ENCODE results near the gene TNFRSF1A. TPM values are rescaled to one million over a fixed set of nuclear protein-coding genes. Genes with fewer than 3 reads are reported as not detected.

TNFRSF1A gene
- total and polyA plus RNA-seq, 9 of the 15 experiments (the other 6 are each of a cell fraction or from before 2014, with no cell fraction given), result 0.76 to 43.5 (median 30.0) TPM

DNA sequence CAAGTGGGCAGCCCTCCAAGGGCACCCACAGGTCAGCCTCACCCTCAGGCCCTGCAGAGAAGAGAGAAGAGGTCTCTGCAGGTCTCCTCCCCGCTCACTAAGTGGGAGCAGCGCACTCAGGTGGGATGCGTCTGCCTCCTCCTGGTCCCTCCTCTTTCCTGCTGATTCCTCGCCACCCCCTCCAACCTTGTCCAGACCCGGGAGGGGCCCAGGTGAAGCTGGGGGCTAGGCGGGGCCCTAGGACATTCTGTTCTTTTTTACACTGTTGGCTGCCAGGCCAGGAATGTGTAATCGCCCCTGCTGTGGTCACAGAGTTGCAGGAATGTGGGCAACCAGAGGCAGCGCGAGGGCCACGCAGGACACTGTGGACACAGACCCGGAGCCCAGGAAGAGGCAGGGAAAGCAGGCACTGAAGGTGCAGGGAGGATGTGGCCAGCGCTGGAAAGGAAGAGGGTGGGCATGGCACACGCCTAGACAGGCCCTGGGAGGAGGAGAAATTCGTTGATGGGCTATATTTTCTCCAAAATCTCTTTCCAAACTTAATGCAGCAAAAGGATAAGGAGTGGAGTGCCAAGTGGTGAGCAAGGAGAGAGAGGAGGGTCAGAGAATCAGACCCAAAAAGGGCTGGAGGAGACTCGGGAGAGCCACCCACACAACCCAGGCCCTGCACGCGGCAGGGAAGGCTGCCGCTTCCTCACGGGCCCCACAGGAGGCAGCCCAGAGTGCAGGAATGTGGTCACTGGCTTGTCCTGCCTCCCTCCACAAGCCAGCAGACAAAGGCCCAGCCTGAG is 34.4 kb upstream of the TNFRSF1A start (continued):
- no peak for TF ChIP-seq HDAC2 (IDR thresholded peaks at IDR 0.05)

DNA sequence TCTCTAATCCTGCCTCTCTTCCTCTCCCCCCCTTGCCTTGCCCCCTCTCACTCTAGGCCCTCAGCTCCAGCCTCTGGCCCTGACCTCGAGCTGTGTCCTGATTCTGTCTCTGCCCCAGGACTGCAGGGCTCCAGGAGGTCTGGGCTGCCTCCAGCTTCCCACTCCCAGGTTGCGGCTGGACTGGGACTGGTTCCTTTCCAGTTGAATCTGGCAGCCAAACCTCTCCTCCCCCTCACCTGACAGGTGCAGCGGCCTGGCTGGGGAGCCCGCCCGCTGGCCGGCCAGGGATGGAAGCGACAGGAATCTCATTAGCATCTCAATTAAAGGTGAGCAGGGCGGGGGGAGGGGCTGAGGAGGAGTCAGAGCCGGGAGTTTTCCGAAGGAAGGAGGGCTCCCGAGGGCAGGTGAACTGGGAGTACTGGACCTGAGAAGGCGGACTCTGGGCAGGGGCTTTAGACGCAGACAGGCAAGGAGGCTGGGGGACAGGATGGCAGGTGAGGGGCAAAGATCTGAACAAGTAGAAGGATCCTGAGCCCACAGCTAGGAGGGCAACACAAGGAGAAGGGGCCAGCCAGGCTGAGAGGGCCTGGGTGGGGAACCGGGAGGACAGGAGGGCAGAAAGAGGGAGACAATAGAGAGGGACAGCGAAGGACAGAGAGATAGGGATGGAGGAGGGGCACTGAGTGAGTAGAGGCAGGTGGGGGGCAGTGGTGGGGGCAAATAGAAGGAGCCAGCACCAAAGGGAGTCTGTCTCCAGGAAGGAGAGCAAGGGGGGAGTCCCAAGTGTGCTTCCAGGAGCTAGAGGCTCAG is 33.6 kb upstream of the TNFRSF1A start, which contains the start of gene SCNN1A:
Gene SCNN1A, minus strand, starts transcription at position 295 of the 810 bp plus-strand sequence. CDS start 780 bp downstream, outside the sequence.
- ChIA-PET POLR2A (interaction anchor here (0.6 to 2.1 kb wide), 2 partner anchors 8 to 12 kb away, joined by 3 to 15 read pairs; partner anchors contain the start of gene LTBR), CTCF (ENCODE audit: low intra/inter-chr PET ratio) (no interaction called here)
- Histone ChIP-seq H3K9ac (ENCODE audit: insufficient read depth in 1 of 2, low read depth in 2 of 2, low read length in 2 of 2) (peak within 1 kb of the TSS in 1 of 2 experiments; percentile 75; a peak in 2 of 4 replicates), H3K4me1 (replicated peaks in 1 of 2; ENCODE audit: control insufficient read depth in 2 of 2, insufficient read depth in 2 of 2, low read length in 2 of 2) (peaks cover 26 to 40% of the 10 kb centered on the region in 2 experiments; a peak in 4 of 5 replicates), H3K27ac (ENCODE audit: extremely low read depth, low read depth, low read length) (no peak within 1 kb of the TSS), H2AFZ (ENCODE audit: low read depth, low read length) (peak within 1 kb of the TSS; percentile 46; the same call in 1 of the 2 replicates), H4K20me1 (replicated peaks; ENCODE audit: control insufficient read depth, insufficient read depth, low read length) (no peaks in the 10 kb centered on the region), H3K9me1 (ENCODE audit: control insufficient read depth, insufficient read depth, low read length) (peaks cover 3% of the 10 kb centered on the region), H3K27me3 (ENCODE audit: control insufficient read depth in 2 of 2, insufficient read depth in 2 of 2, low read length in 2 of 2) (no peaks in the 10 kb centered on the region), H3K9me3 (replicated peaks; ENCODE audit: control insufficient read depth, insufficient read depth, low read depth, low read length) (no peaks in the 10 kb centered on the region), H3K79me2 (ENCODE audit: control insufficient read depth, insufficient read depth, low read length) (no peaks in the 10 kb centered on the region), H3K4me3 (no peak within 1 kb of the TSS), H3K36me3 (ENCODE audit: control insufficient read depth, insufficient read depth, low read length) (no peaks in the 10 kb centered on the region), H3K4me2 (ENCODE audit: insufficient read depth, low read length) (no peak within 1 kb of the TSS)
- TF ChIP-seq, protein P1, sequence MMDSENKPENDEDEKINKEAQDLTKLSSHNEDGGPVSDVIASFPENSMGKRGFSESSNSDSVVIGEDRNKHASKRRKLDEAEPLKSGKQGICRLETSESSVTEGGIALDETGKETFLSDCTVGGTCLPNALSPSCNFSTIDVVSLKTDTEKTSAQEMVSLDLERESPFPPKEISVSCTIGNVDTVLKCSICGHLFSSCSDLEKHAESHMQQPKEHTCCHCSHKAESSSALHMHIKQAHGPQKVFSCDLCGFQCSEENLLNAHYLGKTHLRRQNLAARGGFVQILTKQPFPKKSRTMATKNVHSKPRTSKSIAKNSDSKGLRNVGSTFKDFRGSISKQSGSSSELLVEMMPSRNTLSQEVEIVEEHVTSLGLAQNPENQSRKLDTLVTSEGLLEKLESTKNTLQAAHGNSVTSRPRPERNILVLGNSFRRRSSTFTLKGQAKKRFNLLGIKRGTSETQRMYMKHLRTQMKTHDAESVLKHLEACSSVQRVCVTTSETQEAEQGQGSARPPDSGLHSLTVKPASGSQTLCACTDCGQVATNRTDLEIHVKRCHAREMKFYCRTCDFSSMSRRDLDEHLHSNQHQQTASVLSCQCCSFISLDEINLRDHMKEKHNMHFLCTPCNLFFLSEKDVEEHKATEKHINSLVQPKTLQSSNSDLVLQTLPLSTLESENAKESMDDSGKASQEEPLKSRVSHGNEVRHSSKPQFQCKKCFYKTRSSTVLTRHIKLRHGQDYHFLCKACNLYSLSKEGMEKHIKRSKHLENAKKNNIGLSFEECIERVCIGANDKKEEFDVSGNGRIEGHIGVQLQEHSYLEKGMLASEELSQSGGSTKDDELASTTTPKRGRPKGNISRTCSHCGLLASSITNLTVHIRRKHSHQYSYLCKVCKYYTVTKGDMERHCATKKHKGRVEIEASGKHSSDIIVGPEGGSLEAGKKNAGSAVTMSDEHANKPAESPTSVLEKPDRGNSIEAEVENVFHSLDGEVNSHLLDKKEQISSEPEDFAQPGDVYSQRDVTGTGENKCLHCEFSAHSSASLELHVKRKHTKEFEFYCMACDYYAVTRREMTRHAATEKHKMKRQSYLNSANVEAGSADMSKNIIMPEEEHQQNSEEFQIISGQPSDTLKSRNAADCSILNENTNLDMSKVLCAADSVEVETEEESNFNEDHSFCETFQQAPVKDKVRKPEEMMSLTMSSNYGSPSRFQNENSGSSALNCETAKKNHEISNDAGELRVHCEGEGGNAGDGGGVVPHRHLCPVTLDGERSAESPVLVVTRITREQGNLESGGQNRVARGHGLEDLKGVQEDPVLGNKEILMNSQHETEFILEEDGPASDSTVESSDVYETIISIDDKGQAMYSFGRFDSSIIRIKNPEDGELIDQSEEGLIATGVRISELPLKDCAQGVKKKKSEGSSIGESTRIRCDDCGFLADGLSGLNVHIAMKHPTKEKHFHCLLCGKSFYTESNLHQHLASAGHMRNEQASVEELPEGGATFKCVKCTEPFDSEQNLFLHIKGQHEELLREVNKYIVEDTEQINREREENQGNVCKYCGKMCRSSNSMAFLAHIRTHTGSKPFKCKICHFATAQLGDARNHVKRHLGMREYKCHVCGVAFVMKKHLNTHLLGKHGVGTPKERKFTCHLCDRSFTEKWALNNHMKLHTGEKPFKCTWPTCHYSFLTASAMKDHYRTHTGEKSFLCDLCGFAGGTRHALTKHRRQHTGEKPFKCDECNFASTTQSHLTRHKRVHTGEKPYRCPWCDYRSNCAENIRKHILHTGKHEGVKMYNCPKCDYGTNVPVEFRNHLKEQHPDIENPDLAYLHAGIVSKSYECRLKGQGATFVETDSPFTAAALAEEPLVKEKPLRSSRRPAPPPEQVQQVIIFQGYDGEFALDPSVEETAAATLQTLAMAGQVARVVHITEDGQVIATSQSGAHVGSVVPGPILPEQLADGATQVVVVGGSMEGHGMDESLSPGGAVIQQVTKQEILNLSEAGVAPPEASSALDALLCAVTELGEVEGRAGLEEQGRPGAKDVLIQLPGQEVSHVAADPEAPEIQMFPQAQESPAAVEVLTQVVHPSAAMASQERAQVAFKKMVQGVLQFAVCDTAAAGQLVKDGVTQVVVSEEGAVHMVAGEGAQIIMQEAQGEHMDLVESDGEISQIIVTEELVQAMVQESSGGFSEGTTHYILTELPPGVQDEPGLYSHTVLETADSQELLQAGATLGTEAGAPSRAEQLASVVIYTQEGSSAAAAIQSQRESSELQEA (IDR thresholded peaks at IDR 0.05; ENCODE audit: low read depth), result no peak
- TF ChIP-seq RHOXF2B (CRISPR knock-in tag; conservative IDR thresholded peaks at IDR 0.05), result no peak
- TF ChIP-seq ZNF668 (CRISPR knock-in tag; IDR thresholded peaks at IDR 0.05), result no peak
- TF ChIP-seq NR2F6 (CRISPR knock-in tag; IDR thresholded peaks at IDR 0.05), result no peak
- TF ChIP-seq, protein P2, sequence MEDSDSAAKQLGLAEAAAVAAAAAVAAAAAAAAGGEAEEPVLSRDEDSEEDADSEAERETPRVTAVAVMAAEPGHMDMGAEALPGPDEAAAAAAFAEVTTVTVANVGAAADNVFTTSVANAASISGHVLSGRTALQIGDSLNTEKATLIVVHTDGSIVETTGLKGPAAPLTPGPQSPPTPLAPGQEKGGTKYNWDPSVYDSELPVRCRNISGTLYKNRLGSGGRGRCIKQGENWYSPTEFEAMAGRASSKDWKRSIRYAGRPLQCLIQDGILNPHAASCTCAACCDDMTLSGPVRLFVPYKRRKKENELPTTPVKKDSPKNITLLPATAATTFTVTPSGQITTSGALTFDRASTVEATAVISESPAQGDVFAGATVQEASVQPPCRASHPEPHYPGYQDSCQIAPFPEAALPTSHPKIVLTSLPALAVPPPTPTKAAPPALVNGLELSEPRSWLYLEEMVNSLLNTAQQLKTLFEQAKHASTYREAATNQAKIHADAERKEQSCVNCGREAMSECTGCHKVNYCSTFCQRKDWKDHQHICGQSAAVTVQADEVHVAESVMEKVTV (CRISPR knock-in tag; IDR thresholded peaks at IDR 0.05), result no peak
- TF ChIP-seq TARDBP (IDR thresholded peaks at IDR 0.05), result no peak
- no peak for TF ChIP-seq SMARCB1 (IDR thresholded peaks at IDR 0.05; ENCODE audit: insufficient read length, low read depth)
- intact Hi-C loops (cut with micrococcal nuclease) (no loop called here), in situ Hi-C loops (cut with MboI) (no loop called here)
- WGBS (ENCODE audit: insufficient coverage, low coverage, missing lambda C conversion rate), result no CpG with 5 or more reads among the region's 15 CpGs
- FAIRE-seq (no peak), ATAC-seq (no peak), DNase-seq (ENCODE audit: extremely low read depth in 1 of 4, low spot score in 3 of 4) (no peak)
- BruUV-seq (replicated peaks), result no TSS peak

Measured in K562 (cell line).